ENCODE results near the gene TUSC2.

The TUSC2 gene

GRCh38 chr3:50358911-50359759, 31.1 kb upstream of the TUSC2 start, which contains the start of gene TMEM115:
TSS of gene TMEM115 (minus strand) at chr3:50359521. CDS start at chr3:50359063, 458 bp downstream.
- peak; percentile 96 for DNase-seq (ENCODE audit: extremely low read depth, low read depth)
- TF ChIP-seq CTCF (IDR thresholded peaks at IDR 0.05; ENCODE audit: low read depth, low read length): no peak

- DNase-seq (ENCODE audit: extremely low read depth, low read depth): no peak
- no peak for TF ChIP-seq CTCF (IDR thresholded peaks at IDR 0.05; ENCODE audit: low read depth, low read length)
These were observed 30.4 kb upstream of the TUSC2 start for GRCh38 chr3:50358355-50358910.

- DNase-seq (ENCODE audit: extremely low read depth, low read depth): no peak
- TF ChIP-seq CTCF (IDR thresholded peaks at IDR 0.05; ENCODE audit: low read depth, low read length): no peak
These were observed 29.5 kb upstream of the TUSC2 start for GRCh38 chr3:50357481-50357880.

GRCh38 chr3:50356553-50356952, 28.5 kb upstream of the TUSC2 start:
- no peak for DNase-seq (ENCODE audit: extremely low read depth, low read depth)
- no peak for TF ChIP-seq CTCF (IDR thresholded peaks at IDR 0.05; ENCODE audit: low read depth, low read length)

GRCh38 chr3:50355829-50356552, 28.0 kb upstream of the TUSC2 start:
- TF ChIP-seq CTCF (IDR thresholded peaks at IDR 0.05; ENCODE audit: low read depth, low read length): no peak
- DNase-seq (ENCODE audit: extremely low read depth, low read depth): no peak

GRCh38 chr3:50354850-50355249, 26.8 kb upstream of the TUSC2 start:
- TF ChIP-seq CTCF (IDR thresholded peaks at IDR 0.05; ENCODE audit: low read depth, low read length): no peak
- no peak for DNase-seq (ENCODE audit: extremely low read depth, low read depth)

Data from AG09319 (cell line).